ENCODE measurements around the gene ANTKMT.

Gene ANTKMT

GRCh38 chr16:734981-735881 is 14.3 kb downstream of the ANTKMT start:
- DNase-seq (ENCODE audit: low read depth) = no peak
- TF ChIP-seq CTCF (conservative IDR thresholded peaks at IDR 0.05; ENCODE audit: control insufficient read depth, insufficient read depth, low read depth, low read length) = no peak

GRCh38 chr16:735982-736453 is 15.1 kb downstream of the ANTKMT start:
- no peak for DNase-seq (ENCODE audit: low read depth)
- no peak overlapping the region for H3K4me3 ChIP-seq (ENCODE audit: control insufficient read depth, low read depth, low read length)
- TF ChIP-seq CTCF (conservative IDR thresholded peaks at IDR 0.05; ENCODE audit: control insufficient read depth, insufficient read depth, low read depth, low read length) = no peak

More at GRCh38 chr16:734981-735881, 14.3 kb downstream of the ANTKMT start:
- no peak overlapping the region for H3K4me3 ChIP-seq (ENCODE audit: control insufficient read depth, low read depth, low read length)

- no peak for DNase-seq (ENCODE audit: low read depth)
- H3K4me3 ChIP-seq (ENCODE audit: control insufficient read depth, low read depth, low read length) = no peak overlapping the region
- no peak for TF ChIP-seq CTCF (conservative IDR thresholded peaks at IDR 0.05; ENCODE audit: control insufficient read depth, insufficient read depth, low read depth, low read length)
Observed at GRCh38 chr16:736936-737481, 16.1 kb downstream of the ANTKMT start.

- no peak for DNase-seq (ENCODE audit: low read depth)
- peak overlapping the region; percentile 63 for H3K4me3 ChIP-seq (ENCODE audit: control insufficient read depth, low read depth, low read length)
- TF ChIP-seq CTCF (conservative IDR thresholded peaks at IDR 0.05; ENCODE audit: control insufficient read depth, insufficient read depth, low read depth, low read length) = no peak
Observed at GRCh38 chr16:739560-740458, 18.9 kb downstream of the ANTKMT start.

GRCh38 chr16:740459-740763 is 19.5 kb downstream of the ANTKMT start:
- peak overlapping the region; percentile 63 for H3K4me3 ChIP-seq (ENCODE audit: control insufficient read depth, low read depth, low read length)
- DNase-seq (ENCODE audit: low read depth) = no peak
- no peak for TF ChIP-seq CTCF (conservative IDR thresholded peaks at IDR 0.05; ENCODE audit: control insufficient read depth, insufficient read depth, low read depth, low read length)

GRCh38 chr16:740764-741505 is 20.0 kb downstream of the ANTKMT start, which contains the start of gene CIAO3:
Gene CIAO3 (minus strand): TSS chr16:740997. CDS start chr16:740985, 12 bp downstream.
- peak; percentile 85 for DNase-seq (ENCODE audit: low read depth)
- TF ChIP-seq CTCF (conservative IDR thresholded peaks at IDR 0.05; ENCODE audit: control insufficient read depth, insufficient read depth, low read depth, low read length) = no peak
- H3K4me3 ChIP-seq (ENCODE audit: control insufficient read depth, low read depth, low read length) = peak within 1 kb of the TSS; percentile 63

Data from fibroblast of mammary gland (primary cell).